Skeletal muscle satellite cell (primary cell): ENCODE measurements around the gene XPNPEP2.

ENCODE experiments used
- H3K27me3 ChIP-seq: 2 replicates; pipeline ENCODE4 v1.7.0; 2013; ENCODE audit warnings: low read length; ENCODE audit not compliant: control insufficient read depth, insufficient read depth
- H3K36me3 ChIP-seq: 2 replicates; pipeline ENCODE4 v1.7.0; 2013; ENCODE audit warnings: mild to moderate bottlenecking, control low read depth, low read length; ENCODE audit not compliant: insufficient read depth
- H3K4me1 ChIP-seq: 2 replicates; pipeline ENCODE4 v1.7.0; 2013; ENCODE audit warnings: low read length; ENCODE audit not compliant: control insufficient read depth, insufficient read depth
- H3K4me2 ChIP-seq: 2 replicates; pipeline ENCODE4 v1.7.0; 2013; ENCODE audit warnings: mild to moderate bottlenecking, low read length
- H3K4me3 ChIP-seq: 2 replicates; pipeline ENCODE4 v1.7.0; 2013; ENCODE audit warnings: low read length
- H3K9ac ChIP-seq: 2 replicates; pipeline ENCODE4 v1.7.0; 2013; ENCODE audit warnings: mild to moderate bottlenecking, low read depth, low read length, moderate library complexity
- H3K9me3 ChIP-seq: replicated peaks from 2 replicates; pipeline ENCODE4 v1.7.0; 2013; ENCODE audit warnings: mild to moderate bottlenecking, control low read depth, low read length

XPNPEP2 gene

DNA sequence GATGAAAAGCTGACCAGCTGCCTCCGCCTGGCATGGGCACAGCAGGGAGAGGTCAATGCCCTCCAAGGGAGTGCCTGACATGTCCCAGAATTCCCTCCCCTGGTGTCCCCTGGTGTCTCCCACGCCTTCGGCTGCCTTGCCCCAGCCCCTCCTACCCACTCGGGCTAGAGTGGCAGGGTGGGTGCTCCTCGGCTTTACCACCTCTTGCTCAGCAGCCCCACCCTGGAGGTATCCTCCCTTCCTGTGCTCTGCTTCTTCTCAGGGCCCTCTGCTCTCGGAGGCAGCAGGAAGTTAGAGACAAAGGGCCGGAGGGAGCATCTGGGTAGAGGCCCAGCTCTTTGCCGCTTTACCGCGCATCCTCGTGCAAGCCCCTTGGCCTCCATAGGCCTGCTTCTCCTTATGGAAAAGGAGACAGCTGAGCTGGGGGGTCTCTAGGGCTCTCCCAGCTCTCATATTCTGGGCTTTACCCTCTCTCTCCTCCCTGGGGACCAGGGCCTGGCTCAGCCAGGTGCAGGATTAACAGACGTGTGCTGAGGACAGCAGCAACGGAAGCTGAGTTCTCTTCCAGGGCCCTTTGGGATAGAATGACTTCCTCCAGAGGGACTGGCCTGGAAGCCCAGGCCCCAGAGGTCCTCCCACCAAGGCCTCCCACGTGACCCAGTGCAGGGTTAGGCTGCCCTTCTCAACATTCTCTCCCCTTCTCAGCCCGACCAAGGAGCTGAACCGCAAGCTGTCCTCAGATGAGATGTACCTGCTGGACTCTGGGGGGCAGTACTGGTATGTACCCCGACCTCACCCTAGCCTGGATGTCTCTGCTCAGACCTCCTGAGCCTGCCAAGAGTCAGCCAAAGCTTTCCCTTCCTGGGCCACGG, 17.2 kb downstream of the XPNPEP2 start:
- Histone ChIP-seq H3K9ac (no peak overlapping the region), H3K27me3 (peaks cover 6% of the 10 kb centered on the region), H3K4me1 (no peaks in the 10 kb centered on the region), H3K36me3 (no peaks in the 10 kb centered on the region), H3K4me2 (no peak overlapping the region), H3K9me3 (no peaks in the 10 kb centered on the region), H3K4me3 (no peak overlapping the region)

DNA sequence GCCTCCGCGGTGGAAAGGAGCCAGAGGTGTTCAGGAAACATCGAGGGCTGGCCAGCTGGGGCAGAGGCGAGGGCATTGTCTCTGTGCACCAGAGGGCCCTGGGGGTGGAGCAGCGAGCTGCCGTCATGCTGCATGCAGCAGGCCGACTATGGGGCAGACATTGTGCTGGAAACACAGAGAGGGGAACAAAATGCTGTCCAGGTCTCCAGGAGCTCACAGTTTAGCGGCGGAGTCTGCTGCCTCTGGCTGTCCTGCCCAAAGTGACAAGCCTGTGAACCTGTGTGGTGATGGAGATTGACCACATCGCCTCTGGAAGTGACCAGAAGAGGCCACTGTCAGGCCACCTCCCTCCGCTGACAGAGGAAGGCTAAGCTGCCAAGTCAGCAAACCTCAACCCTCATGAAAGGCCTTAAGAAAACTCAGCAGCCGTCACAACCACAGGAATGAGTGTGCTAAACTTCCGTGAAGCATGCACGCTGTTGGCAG, 20.8 kb downstream of the XPNPEP2 start:
- no peak overlapping the region for H3K9ac ChIP-seq
- no peaks in the 10 kb centered on the region for H3K9me3 ChIP-seq
- no peak overlapping the region for H3K4me2 ChIP-seq
- no peak overlapping the region for H3K4me3 ChIP-seq
- no peaks in the 10 kb centered on the region for H3K4me1 ChIP-seq
- no peaks in the 10 kb centered on the region for H3K36me3 ChIP-seq
- H3K27me3 ChIP-seq: peaks cover 3% of the 10 kb centered on the region

DNA sequence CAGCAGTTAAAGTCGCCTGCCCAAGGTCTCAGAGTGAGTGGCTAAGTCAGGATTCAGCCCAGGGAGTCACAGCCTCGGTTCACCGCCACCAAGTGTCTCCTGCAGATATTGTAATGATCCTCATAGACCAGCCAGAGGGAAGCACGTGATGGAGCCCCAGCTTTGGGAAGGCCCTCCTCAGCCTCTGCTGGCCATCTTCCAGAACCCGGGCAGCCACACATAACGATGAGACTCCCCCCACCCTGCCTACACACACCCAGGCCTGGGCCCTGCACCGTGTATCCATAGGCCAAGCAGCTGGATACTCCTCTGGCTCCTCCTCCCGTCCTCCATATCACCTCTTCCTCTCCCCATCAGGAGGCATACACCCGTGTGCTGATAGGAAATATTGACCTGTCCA, 21.4 kb downstream of the XPNPEP2 start:
- Histone ChIP-seq H3K9ac (no peak overlapping the region), H3K27me3 (no peaks in the 10 kb centered on the region), H3K4me1 (no peaks in the 10 kb centered on the region), H3K4me2 (no peak overlapping the region), H3K9me3 (no peaks in the 10 kb centered on the region), H3K36me3 (no peaks in the 10 kb centered on the region), H3K4me3 (no peak overlapping the region)

DNA sequence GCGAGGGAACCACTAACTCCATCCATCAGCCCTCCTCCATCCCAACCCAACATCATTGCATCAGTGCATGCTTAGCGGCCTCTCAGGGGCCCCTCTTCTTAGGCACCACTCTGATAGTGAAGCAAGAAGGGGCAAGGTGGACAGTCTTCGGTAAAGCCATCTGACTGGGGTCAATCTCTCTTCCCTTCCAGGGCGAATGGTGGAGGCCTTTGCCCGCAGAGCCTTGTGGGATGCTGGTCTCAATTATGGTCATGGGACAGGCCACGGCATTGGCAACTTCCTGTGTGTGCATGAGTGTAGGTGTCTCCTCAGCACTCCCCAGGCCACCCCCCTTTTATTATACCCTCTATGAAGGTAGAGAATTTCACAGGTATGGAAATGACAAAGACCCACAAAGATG, 22.2 kb downstream of the XPNPEP2 start:
- Histone ChIP-seq H3K9me3 (no peaks in the 10 kb centered on the region), H3K36me3 (no peaks in the 10 kb centered on the region), H3K9ac (no peak overlapping the region), H3K27me3 (no peaks in the 10 kb centered on the region), H3K4me2 (no peak overlapping the region), H3K4me3 (no peak overlapping the region), H3K4me1 (no peaks in the 10 kb centered on the region)

DNA sequence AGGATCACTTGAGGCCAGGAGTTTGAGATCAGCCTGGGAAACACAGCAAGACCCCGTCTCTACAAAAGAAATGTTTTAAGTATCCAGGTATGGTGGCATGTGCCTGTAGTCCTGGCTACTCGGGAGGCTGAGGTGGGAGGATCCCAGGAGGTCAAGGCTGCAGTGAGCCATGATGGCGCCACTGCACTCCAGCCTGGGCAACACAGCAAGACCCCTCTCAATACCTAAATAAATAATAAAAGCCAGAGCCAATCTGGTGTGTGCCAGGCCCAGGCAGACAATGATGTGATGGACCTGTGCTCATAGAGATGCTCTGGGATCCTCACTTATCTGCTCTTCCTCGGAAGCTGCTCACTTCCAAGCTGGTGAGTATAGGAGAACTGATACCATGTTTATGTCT, 22.8 kb downstream of the XPNPEP2 start:
- Histone ChIP-seq H3K9ac (no peak overlapping the region), H3K36me3 (no peaks in the 10 kb centered on the region), H3K4me2 (no peak overlapping the region), H3K4me1 (no peaks in the 10 kb centered on the region), H3K27me3 (no peaks in the 10 kb centered on the region), H3K9me3 (no peaks in the 10 kb centered on the region), H3K4me3 (no peak overlapping the region)

DNA sequence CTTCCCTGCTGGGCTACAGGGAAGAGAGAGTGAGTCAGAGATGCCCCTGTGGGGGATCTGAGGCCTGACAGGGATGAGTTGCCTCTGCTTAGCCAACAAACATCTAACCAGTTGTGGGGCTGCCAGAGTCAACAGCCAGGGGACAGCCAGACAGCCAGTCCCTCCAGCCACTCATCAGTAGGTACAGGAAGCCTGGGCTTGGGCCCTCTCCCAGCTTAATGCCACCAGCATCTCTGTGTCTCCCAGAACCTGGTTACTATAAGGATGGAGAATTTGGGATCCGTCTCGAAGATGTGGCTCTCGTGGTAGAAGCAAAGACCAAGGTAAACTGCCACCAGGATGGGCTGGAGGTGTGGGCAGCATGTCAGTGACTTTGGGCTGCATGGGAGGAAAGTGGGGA, 23.7 kb downstream of the XPNPEP2 start:
- H3K4me3 ChIP-seq: no peak overlapping the region
- H3K4me1 ChIP-seq: no peaks in the 10 kb centered on the region
- no peaks in the 10 kb centered on the region for H3K9me3 ChIP-seq
- H3K36me3 ChIP-seq: no peaks in the 10 kb centered on the region
- no peak overlapping the region for H3K9ac ChIP-seq
- H3K4me2 ChIP-seq: no peak overlapping the region
- H3K27me3 ChIP-seq: no peaks in the 10 kb centered on the region

DNA sequence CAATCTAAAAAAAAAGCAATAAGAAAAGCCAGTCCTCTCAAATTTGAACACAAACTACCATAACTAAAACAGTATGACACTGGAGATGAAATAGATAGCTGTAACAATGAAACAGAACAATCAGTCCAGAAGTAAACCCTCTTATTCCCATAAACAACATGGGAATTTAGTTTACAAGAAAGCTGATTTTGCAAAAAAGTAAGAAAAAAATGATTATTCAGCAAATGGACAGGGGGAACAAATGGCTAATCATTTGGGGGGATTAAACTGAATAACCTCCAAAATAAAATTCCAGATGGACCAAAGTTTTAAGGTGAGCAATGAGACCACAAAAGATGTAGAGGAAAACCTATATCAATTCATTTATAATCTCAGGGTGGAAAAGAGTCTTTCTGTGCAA, 24.9 kb downstream of the XPNPEP2 start:
- H3K9ac ChIP-seq: no peak overlapping the region
- H3K9me3 ChIP-seq: no peaks in the 10 kb centered on the region
- no peaks in the 10 kb centered on the region for H3K4me1 ChIP-seq
- no peak overlapping the region for H3K4me2 ChIP-seq
- no peak overlapping the region for H3K4me3 ChIP-seq
- H3K27me3 ChIP-seq: no peaks in the 10 kb centered on the region
- no peaks in the 10 kb centered on the region for H3K36me3 ChIP-seq

DNA sequence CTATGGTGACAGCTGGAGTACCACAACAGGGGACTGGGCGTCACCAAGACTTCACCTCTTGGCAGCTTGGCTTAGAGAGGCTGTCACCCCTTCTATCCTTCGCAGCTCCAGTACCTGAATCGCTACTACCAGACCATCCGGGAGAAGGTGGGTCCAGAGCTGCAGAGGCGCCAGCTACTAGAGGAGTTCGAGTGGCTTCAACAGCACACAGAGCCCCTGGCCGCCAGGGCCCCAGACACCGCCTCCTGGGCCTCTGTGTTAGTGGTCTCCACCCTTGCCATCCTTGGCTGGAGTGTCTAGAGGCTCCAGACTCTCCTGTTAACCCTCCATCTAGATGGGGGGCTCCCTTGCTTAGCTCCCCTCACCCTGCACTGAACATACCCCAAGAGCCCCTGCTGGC, 29.4 kb downstream of the XPNPEP2 start:
- Histone ChIP-seq H3K4me1 (no peaks in the 10 kb centered on the region), H3K4me2 (no peak overlapping the region), H3K36me3 (no peaks in the 10 kb centered on the region), H3K27me3 (peaks cover 5% of the 10 kb centered on the region), H3K9ac (no peak overlapping the region), H3K9me3 (no peaks in the 10 kb centered on the region), H3K4me3 (no peak overlapping the region)

DNA sequence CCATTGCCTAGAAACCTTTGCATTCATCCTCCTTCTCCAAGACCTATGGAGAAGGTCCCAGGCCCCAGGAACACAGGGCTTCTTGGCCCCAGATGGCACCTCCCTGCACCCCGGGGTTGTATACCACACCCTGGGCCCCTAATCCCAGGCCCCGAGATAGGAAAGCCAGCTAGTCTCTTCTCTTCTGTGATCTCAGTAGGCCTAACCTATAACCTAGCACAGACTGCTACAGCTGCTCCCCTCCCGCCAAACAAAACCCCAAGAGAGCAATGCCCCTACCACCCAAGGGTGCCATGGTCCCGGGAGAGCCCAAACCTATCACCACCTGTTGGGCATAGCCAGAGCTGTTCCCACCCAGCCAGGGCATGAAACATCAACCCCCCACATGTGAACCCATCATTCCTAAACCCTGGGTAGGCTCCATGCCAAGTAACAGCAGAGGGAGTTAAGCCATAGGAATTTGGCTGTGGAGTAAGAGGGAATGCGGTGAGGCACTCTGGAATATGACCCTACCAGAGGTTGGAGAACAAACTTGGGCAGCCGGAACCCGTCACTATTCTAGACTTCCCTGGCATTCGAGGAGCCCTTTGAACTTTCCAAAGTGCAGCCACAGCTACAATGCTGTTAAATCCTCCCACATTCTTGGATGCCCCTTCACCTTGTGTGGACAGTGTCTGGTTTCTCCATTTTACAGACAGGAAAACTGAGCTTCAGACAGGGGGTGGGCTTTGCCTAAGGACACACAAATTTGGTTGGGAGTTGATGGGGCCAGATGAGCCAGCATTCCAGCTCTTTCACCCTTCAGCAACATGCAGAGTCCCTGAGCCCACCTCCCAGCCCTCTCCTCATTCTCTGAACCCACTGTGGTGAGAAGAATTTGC, 30.0 kb downstream of the XPNPEP2 start:
- no peaks in the 10 kb centered on the region for H3K4me1 ChIP-seq
- no peaks in the 10 kb centered on the region for H3K9me3 ChIP-seq
- H3K9ac ChIP-seq: no peak overlapping the region
- H3K4me2 ChIP-seq: no peak overlapping the region
- no peak overlapping the region for H3K4me3 ChIP-seq
- H3K27me3 ChIP-seq: peaks cover 5% of the 10 kb centered on the region
- H3K36me3 ChIP-seq: no peaks in the 10 kb centered on the region

DNA sequence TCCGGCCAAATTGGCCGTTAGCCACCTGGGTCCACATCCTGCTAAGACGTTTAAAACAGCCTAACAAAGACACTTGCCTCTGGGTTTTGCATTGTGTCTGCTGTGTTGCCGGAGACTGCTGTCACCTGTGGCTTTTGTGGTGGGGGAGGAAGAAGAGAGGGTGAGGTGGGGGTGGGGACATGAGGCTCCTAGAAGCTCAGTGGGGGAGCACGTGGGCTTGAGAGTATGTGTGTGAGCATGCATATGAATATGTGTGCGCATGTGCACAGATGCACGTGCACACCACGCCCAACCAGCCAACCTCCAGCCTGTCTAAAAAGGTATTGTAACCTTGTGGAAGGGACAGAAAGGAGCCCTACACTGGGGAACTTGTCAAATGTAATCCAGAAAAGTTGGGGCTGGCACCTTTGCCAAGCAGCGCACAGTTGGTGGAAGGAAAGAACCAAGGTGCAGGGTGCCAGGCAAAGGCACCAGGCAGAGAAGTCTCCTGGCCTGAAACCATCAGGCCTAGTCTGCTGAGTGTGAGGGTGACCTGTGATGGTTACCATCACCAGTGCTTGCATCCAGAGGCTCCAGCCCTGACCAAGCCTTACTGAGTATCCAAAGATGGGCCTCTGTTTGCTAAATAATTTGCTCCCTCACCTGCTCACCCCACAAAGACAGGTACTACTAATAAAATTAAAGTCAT, 30.8 kb downstream of the XPNPEP2 start:
- Histone ChIP-seq H3K4me2 (no peak overlapping the region), H3K27me3 (peaks cover 5% of the 10 kb centered on the region), H3K4me3 (no peak overlapping the region), H3K4me1 (no peaks in the 10 kb centered on the region), H3K36me3 (no peaks in the 10 kb centered on the region), H3K9me3 (no peaks in the 10 kb centered on the region), H3K9ac (no peak overlapping the region)

DNA sequence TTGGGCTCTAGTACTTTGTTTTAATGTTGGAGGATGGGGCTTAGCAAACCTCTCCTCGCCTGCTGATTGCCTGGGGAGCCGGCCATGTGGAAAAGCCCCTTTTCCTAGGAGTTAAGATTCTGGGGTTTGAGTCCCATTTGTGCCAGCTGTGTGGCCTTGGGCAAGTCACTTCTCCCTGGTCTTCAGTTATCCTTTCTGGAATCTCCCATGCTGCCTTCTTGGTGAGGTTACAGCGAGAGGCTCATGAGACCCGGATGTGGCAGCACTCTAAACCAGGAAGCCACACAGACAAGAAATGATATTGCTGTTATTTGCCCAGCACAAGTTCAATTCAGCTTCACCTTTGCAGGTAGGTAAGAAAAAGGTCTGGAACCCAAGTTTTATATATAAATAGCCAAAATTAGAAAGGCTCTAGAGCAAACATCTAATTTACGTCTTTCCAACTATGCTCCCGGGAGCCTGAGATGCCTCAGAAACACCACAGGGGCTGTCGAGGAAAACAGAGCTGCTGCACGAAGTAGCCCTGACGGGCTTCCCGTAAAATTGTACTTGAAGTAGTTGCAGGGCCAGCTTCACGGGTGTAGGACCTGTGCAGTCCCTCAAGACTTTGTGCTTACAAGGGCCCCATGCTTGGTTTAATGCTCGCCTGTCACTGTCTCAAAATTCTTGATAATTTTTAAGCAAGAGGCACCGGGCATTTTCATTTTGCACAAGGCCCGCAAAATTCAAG, 32.7 kb downstream of the XPNPEP2 start:
- no peak overlapping the region for H3K4me2 ChIP-seq
- no peaks in the 10 kb centered on the region for H3K9me3 ChIP-seq
- no peak overlapping the region for H3K9ac ChIP-seq
- H3K36me3 ChIP-seq: no peaks in the 10 kb centered on the region
- H3K27me3 ChIP-seq: peaks cover 5% of the 10 kb centered on the region
- H3K4me1 ChIP-seq: no peaks in the 10 kb centered on the region
- H3K4me3 ChIP-seq: no peak overlapping the region
